Stimulated activated CD4-positive, alpha-beta T cell treated with anti-CD3 and anti-CD28 coated beads, TNF-alpha, amount 100 ng/mL, for 4 hours (primary cell): ENCODE measurements around the gene KPNA1.

Experiments
- DNase-seq, 3 experiments: peaks; one replicate each; pipeline ENCODE4 v3.0.0-alpha.2; 2020; ENCODE audit warnings: low read depth in 3 of 3

Gene KPNA1

GRCh38 chr3:122514123-122515019, at the start of gene KPNA1:
Gene KPNA1 (minus strand): TSS chr3:122514939. CDS start chr3:122496565, 18,374 bp downstream.
- peak; percentile 68 to 81 (median 77) for DNase-seq

- peak; percentile 51 to 88 (median 84) for DNase-seq
These were observed 49.6 kb upstream of the KPNA1 start, which contains the start of the genes DTX3L and PARP9 for GRCh38 chr3:122564155-122564912. Gene DTX3L (plus strand): TSS chr3:122564338. CDS start chr3:122564427, 89 bp downstream. Gene PARP9 (minus strand): TSS chr3:122564300. CDS start chr3:122559620, 4,680 bp downstream.

DNA sequence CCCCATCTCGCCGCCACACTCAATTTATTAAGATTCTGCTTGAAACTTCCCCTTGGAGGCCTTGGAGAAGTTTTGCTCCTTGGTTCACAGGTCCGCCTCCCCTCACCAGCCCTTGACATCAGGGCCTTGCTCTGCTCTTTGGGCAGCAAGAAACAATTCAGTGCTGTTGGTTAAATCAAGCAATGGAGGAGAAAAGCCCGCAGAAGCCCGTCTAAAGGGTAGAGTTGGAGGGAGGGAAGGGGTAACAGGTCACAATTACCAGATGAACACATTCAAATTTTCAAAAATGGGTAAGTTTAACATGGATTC, 48.9 kb upstream of the KPNA1 start:
- DNase-seq, result no peak

GRCh38 chr3:122562923-122563716, 48.4 kb upstream of the KPNA1 start:
- DNase-seq, result no peak

DNA sequence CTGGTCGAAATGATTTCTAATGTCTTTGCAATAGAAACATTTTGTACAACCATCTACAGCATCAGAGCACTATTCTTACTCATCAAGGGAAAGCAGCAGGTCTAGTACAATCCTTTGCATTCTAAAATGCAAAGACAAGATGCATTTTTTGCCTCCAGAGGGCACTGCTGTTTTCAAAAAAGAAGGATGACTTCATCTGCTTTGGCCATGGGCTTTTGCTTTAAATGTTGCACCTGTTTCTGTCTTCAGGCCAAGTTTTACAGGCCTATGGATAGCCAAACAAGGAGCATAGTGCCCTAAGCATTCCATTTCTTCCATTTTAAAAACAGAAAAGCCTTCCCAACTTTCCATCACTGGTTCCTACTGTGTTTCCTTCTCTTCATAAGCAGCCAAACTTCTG, 45.9 kb upstream of the KPNA1 start:
- peak in 2 of 3 experiments; percentile 23 to 44 for DNase-seq

DNA sequence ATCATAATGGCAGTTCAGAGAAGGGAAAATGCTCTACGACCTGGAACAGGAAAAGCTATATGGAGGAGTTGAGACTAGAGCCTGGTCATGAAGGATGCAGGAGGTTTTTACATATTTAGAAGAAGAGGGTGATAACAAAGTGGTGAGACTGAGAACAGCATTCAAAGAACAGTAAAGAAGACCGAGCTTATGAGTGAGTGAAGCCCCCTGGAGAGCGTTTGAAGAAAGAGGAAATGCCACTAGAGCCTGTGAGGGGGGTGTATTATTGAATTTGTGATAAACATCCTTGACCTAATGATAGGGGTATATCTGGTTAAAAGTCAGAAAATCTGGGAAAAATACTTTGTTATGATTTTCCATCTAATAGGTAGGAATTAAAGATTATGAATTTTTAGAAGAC, 45.2 kb upstream of the KPNA1 start:
- DNase-seq, result no peak

- no peak for DNase-seq
These were observed 43.9 kb upstream of the KPNA1 start for GRCh38 chr3:122558605-122559004.

DNA sequence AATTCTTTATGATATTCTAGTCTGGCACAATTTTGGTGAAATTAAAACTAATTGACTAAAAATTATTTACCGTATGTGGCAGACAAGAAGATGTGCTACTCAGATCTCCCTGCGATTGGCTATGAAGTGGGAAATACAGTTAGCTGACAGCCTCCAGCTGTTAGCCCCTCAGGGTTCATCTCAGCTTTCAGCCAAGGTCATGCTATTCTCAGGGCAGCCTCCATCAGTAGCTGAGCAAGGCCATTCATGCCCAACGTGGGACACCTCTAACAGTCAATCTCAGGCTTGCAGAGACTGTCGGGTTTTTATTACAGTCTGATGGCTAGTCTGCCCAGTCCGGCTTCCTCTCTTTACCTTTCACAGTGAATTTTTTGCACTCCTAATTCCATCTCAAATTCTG, 42.6 kb upstream of the KPNA1 start:
- no peak for DNase-seq

- DNase-seq, result no peak
These were observed 40.7 kb upstream of the KPNA1 start for GRCh38 chr3:122555275-122556071.

DNA sequence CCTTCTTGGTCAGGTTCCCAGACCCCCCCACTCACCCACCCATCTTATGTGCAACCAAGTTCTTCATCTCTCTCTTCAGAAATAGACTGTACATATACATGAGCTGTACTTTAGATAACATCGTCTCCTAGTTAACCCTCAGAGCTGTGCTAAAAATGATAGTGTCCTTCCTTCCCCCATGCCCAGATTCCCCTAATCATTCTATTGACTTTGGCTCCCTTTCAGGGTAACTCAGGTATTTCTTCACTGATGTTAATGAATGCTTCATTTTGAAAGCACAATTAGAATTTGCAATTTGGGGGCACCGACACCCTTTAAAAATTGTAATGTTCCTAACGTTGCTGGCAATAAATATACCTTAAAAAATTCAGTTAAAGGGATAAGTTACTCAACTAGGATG, 38.4 kb upstream of the KPNA1 start:
- no peak for DNase-seq

DNA sequence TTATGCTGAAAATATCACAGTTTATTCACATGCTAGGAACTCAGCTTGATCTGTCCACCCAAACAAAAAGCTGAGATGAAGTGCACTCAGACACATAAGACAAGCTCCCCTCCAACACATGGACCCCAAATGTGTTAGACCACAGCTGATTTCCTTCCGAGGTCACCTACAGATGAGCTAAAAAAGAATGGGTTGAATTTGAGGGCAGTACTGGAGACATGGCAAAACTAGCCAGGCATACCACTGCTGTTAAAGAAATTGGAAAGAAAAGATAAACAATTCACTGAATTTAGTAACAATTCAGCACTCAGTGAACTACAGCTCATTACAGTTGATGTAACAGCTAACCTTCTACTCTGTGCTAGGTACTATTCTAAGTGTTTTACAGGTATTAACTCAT, 33.9 kb upstream of the KPNA1 start:
- DNase-seq, result no peak

DNA sequence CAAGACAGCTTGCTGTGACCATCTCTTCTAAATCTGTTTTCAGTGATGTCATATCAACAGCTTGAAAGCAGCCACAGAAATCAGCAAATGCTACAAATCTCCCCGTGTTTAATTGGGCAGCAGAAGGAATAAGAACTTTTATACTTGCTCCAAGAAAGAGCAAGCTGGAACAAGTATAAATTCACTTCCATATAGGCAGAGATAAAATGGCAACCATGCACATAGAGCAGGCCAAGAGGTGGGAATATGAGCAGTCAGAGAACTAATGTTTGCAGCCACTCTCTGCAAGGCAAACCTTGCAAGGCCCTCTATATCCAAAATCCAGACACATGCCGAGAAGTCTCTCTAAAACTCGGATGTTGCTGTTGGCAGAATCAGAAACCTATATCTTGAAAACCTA, 33.3 kb upstream of the KPNA1 start:
- DNase-seq, result no peak

GRCh38 chr3:122546151-122546550, 31.4 kb upstream of the KPNA1 start:
- no peak for DNase-seq

- no peak for DNase-seq
These were observed 24.3 kb upstream of the KPNA1 start for GRCh38 chr3:122538956-122539490.

DNA sequence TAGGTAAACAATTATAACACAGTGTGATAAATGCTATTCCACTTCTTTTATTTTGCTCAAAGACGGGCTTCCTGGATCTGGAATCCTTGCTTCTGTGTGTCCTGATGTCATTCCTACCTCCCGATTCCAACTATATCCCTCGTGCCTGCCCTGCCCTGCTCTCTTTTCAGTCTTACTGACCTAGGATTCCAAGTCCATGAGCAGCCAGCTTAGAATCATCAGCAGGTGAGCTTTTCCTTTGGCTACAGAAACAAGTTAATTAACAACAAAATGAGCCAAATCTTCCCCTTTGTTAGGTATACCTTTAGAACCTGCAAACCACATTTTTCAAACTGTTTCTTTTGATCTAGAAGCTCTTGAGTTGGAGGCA, 21.9 kb upstream of the KPNA1 start:
- no peak for DNase-seq

- no peak for DNase-seq
These were observed 21.4 kb upstream of the KPNA1 start for GRCh38 chr3:122535964-122536631.

DNA sequence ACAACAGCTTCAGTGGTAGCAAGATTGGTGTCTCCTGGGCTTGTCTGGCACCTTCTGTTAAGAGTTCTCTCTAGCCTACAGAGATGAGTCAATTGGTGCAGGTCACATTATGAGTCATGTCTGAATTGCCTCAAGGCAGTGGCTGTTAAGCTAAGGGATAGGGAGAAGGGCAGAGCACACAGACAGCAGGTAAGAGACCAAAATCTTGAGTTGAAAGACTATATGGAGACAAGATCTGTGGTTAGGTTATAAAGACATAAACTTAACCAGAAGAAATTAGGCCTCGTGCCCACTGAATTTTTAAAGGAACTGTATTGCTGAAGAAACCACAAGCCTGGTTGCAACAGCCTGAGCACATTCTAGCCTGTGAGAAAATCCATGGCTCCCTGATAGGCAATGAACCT, 19.2 kb upstream of the KPNA1 start:
- DNase-seq, result no peak

DNA sequence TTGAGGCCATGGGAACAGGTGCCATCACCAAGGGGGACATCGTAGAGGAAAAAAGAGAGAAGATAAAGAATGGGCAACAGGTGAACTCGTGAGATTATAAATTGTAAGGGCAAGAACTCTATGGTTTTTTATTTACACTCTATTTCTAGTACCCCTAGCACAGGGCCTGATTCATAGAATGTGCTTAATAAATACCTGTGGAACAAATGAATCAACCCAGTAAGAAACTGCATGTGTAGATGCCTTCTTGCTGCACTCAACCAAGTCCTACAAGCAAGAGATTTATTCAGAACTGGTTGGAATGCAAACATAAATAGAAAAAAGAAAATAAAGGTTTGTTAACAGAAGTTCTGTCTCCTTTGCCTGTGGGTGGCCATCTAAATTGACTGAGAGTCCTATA, 18.7 kb upstream of the KPNA1 start:
- no peak for DNase-seq

GRCh38 chr3:122530164-122530563, 15.4 kb upstream of the KPNA1 start:
- DNase-seq, result no peak

DNA sequence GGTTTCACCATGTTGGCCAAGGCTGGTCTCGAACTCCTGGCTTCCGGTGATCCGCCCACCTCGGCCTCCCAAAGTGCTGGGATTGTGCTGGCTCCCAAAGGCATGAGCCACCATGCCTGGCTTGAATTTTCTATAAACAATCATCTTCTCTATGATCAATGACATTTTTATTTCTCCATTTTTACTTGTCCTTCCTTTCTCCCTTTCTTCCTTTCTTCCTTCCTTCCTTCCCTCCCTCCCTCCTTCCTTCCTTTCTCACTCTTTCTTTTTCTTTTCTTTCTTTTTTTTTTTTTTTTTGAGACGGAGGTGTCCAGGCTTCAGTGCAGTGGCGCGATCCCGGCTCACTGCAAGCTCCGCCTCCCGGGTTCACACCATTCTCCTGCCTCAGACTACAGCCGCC, 8.6 kb upstream of the KPNA1 start:
- DNase-seq, result no peak
